Osteoblast (primary cell): ENCODE data around the gene GALNT15. TPM values are rescaled to one million over a fixed set of nuclear protein-coding genes. Genes with fewer than 3 reads are reported as not detected.

Source experiments
- DNase-seq: peaks from one replicate; pipeline ENCODE4 v3.0.0; 2011; ENCODE audit warnings: low spot score, mixed read lengths; ENCODE audit not compliant: insufficient read length; ENCODE audit errors: missing footprints
- H2AFZ ChIP-seq: 2 replicates; pipeline ENCODE4 v1.6.0; 2011; ENCODE audit warnings: mild to moderate bottlenecking, low read length
- H3K27ac ChIP-seq: 2 replicates; pipeline ENCODE4 v1.5.1; 2011; ENCODE audit warnings: mild to moderate bottlenecking, low read depth, low read length, moderate library complexity
- H3K27me3 ChIP-seq: 2 replicates; pipeline ENCODE4 v1.6.0; 2012; ENCODE audit warnings: mild to moderate bottlenecking, control low read depth, inconsistent platforms, low read length, moderate library complexity; ENCODE audit not compliant: insufficient read depth
- H3K36me3 ChIP-seq: 2 replicates; pipeline ENCODE4 v1.5.1; 2011; ENCODE audit warnings: mild to moderate bottlenecking, low read length, control low read depth, moderate library complexity; ENCODE audit not compliant: insufficient read depth
- H3K4me1 ChIP-seq: 2 replicates; pipeline ENCODE4 v1.5.1; 2011; ENCODE audit warnings: mild to moderate bottlenecking, low read length, control low read depth, moderate library complexity; ENCODE audit not compliant: insufficient read depth
- H3K4me2 ChIP-seq: 2 replicates; pipeline ENCODE4 v1.6.0; 2011; ENCODE audit warnings: mild to moderate bottlenecking, low read length; ENCODE audit not compliant: insufficient read depth
- H3K4me3 ChIP-seq: fragments of 200-600 bp; sonication (generic); 3 replicates; pipeline ENCODE4 v1.5.1; 2012; ENCODE audit warnings: mild to moderate bottlenecking, low read length, inconsistent platforms; ENCODE audit not compliant: insufficient read depth
- H3K79me2 ChIP-seq: 2 replicates; pipeline ENCODE4 v1.6.0; 2012; ENCODE audit warnings: mild to moderate bottlenecking, low read length, control low read depth, inconsistent platforms; ENCODE audit not compliant: insufficient read depth
- H3K9me3 ChIP-seq: 2 replicates; pipeline ENCODE4 v1.5.1; 2011; ENCODE audit warnings: low read depth, low read length, control low read depth
- H4K20me1 ChIP-seq: 2 replicates; pipeline ENCODE4 v1.6.0; 2012; ENCODE audit warnings: mild to moderate bottlenecking, low read length, control low read depth; ENCODE audit not compliant: insufficient read depth
- total RNA-seq: library from RNA; depleted of rRNA; stranded (reverse); fragments of >200 nt; gene quantifications from 2 replicates; pipeline ENCODE4 v1.2.3, GENCODE V29; 2012
- TF ChIP-seq, protein P1 (sequence below): IDR thresholded peaks from 2 replicates; pipeline ENCODE4 v1.5.1; 2011; ENCODE audit warnings: mild to moderate bottlenecking, low read depth, low read length, moderate library complexity; ENCODE audit errors: extremely low read depth

The GALNT15 gene
- total RNA-seq, 1 donor: 6.5 TPM

DNA sequence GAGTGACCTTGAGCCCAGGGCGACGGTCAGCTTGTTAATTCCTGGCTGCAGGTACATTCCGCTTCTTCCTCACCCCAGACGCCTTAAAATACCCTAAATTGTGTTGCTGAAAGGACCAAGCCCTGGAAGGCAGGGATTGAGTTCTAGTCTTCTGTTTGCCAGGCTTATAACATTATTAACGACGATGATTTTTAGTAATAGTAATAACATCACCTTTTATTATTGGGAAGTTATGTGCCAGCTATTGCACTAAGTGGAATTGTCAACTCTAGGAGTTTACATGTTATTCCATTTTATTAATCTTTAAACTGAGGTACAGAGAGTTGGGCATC, 90.9 kb downstream of the GALNT15 start:
- H3K9me3 ChIP-seq: no peaks in the 10 kb centered on the region
- TF ChIP-seq, protein P1, sequence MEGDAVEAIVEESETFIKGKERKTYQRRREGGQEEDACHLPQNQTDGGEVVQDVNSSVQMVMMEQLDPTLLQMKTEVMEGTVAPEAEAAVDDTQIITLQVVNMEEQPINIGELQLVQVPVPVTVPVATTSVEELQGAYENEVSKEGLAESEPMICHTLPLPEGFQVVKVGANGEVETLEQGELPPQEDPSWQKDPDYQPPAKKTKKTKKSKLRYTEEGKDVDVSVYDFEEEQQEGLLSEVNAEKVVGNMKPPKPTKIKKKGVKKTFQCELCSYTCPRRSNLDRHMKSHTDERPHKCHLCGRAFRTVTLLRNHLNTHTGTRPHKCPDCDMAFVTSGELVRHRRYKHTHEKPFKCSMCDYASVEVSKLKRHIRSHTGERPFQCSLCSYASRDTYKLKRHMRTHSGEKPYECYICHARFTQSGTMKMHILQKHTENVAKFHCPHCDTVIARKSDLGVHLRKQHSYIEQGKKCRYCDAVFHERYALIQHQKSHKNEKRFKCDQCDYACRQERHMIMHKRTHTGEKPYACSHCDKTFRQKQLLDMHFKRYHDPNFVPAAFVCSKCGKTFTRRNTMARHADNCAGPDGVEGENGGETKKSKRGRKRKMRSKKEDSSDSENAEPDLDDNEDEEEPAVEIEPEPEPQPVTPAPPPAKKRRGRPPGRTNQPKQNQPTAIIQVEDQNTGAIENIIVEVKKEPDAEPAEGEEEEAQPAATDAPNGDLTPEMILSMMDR: no peak
- H3K36me3 ChIP-seq: peaks cover 14% of the 10 kb centered on the region
- peak overlapping the region; percentile 99 for H2AFZ ChIP-seq
- peak overlapping the region; percentile 98 for H3K27ac ChIP-seq
- no peaks in the 10 kb centered on the region for H3K27me3 ChIP-seq
- peaks cover 29% of the 10 kb centered on the region for H3K4me1 ChIP-seq
- no peak for DNase-seq
- peak overlapping the region; percentile 98 for H3K4me3 ChIP-seq
- H3K4me2 ChIP-seq: peak overlapping the region; percentile 98
- H3K79me2 ChIP-seq: peaks cover 74% of the 10 kb centered on the region
- H4K20me1 ChIP-seq: no peaks in the 10 kb centered on the region

DNA sequence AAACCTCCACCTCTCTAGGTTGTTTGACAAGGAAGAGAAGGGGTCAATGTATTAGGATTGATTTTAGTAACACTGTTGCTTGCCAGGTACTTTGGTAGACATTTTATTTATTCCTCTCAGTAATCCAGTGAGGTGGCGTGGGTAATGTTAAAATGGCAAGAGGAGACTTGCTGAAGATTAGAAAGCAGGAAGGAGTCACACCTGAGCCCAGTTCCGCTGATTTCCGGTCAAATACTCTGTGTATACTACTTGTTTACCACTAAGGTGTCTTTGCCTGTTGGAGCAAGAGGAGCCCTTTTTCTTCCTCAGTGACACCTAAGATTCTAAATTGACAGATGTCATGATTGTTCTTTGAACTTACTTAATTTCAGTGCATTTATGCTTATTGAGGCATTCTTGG, 92.2 kb downstream of the GALNT15 start:
- TF ChIP-seq, protein P1: no peak
- Histone ChIP-seq H3K4me3 (no peak overlapping the region), H3K79me2 (peaks cover 64% of the 10 kb centered on the region), H3K9me3 (no peaks in the 10 kb centered on the region), H3K27me3 (no peaks in the 10 kb centered on the region), H4K20me1 (no peaks in the 10 kb centered on the region), H3K27ac (no peak overlapping the region), H2AFZ (no peak overlapping the region), H3K4me1 (peaks cover 29% of the 10 kb centered on the region), H3K4me2 (no peak overlapping the region), H3K36me3 (peaks cover 16% of the 10 kb centered on the region)
- DNase-seq: no peak

DNA sequence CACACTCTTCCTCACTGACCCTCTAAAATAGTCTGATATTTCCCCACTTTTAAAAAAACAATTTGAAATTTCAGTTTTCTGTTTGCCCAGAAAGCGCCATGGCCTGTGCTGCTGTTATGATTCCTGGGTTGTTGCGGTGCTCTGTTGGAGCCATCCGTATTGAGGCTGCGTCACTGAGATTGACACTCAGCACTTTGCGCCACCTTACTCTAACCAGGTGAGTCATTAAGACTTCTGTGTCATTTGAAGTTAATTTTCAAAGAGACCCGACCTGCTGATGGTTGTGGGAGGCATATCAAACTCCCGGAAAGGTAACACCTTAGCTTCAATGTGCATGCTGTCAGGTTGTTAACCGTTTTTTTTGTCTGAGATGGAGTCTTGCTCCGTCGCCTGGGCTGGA, 96.4 kb downstream of the GALNT15 start:
- no peaks in the 10 kb centered on the region for H3K27me3 ChIP-seq
- TF ChIP-seq, protein P1: no peak
- no peak for DNase-seq
- no peak overlapping the region for H3K4me2 ChIP-seq
- no peaks in the 10 kb centered on the region for H4K20me1 ChIP-seq
- H3K4me1 ChIP-seq: peaks cover 9% of the 10 kb centered on the region
- peaks cover 16% of the 10 kb centered on the region for H3K36me3 ChIP-seq
- no peaks in the 10 kb centered on the region for H3K9me3 ChIP-seq
- H2AFZ ChIP-seq: no peak overlapping the region
- peaks cover 26% of the 10 kb centered on the region for H3K79me2 ChIP-seq
- no peak overlapping the region for H3K4me3 ChIP-seq
- no peak overlapping the region for H3K27ac ChIP-seq

DNA sequence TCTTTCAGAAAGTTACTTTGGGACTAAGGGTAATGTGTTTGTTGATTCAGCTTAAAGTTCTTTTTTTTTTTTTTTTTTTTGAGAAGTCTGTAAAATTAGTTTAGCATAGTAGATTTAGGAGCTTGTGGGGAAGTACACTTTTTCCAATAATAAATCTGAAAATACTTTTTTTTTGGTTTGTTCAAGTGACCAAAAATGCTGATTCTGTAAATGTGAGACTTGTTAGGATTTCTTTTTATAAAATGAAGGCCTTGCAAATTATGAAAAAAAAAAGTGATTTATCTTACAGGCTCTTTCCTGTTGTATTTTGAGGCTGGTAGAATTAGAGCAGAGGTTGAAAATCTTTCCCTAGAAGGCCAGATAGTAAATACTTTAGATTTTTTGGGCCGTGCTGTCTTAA, 98.1 kb downstream of the GALNT15 start:
- Histone ChIP-seq H3K9me3 (no peaks in the 10 kb centered on the region), H4K20me1 (no peaks in the 10 kb centered on the region), H3K79me2 (peaks cover 9% of the 10 kb centered on the region), H3K4me1 (no peaks in the 10 kb centered on the region), H3K4me3 (no peak overlapping the region), H3K27me3 (no peaks in the 10 kb centered on the region), H3K36me3 (peaks cover 21% of the 10 kb centered on the region), H3K4me2 (no peak overlapping the region), H3K27ac (no peak overlapping the region), H2AFZ (no peak overlapping the region)
- TF ChIP-seq, protein P1: no peak
- DNase-seq: no peak
